HepG2 (cell line): ENCODE measurements around the gene OST4. TPM values are rescaled to one million over a fixed set of nuclear protein-coding genes. Genes with fewer than 3 reads are reported as not detected.

Experiments
- AHDC1 ChIP-seq: sonication (generic); formaldehyde crosslinking; IDR thresholded peaks from 2 replicates; pipeline ENCODE4 v1.5.1; 2020; ENCODE audit warnings: mild to moderate bottlenecking, missing genetic modification reagents, borderline replicate concordance
- DZIP1 ChIP-seq: sonication (generic); formaldehyde crosslinking; IDR thresholded peaks from 2 replicates; pipeline ENCODE4 v1.5.0; 2020; ENCODE audit warnings: mild to moderate bottlenecking, missing genetic modification reagents
- ESRRA ChIP-seq: sonication (generic); formaldehyde crosslinking; IDR thresholded peaks from 2 replicates; pipeline ENCODE4 v1.5.1; 2020; ENCODE audit warnings: mild to moderate bottlenecking, low read depth, missing genetic modification reagents
- GATA4 ChIP-seq: sonication (generic); IDR thresholded peaks from 2 replicates; pipeline ENCODE4 v1.6.1; 2016; ENCODE audit warnings: antibody characterized with exemption, low read depth, borderline replicate concordance
- GMEB1 ChIP-seq: sonication (generic); formaldehyde crosslinking; IDR thresholded peaks from 2 replicates; pipeline ENCODE4 v1.5.1; 2020; ENCODE audit warnings: missing genetic modification reagents, mild to moderate bottlenecking, borderline replicate concordance
- HNRNPK ChIP-seq: fragments of 200-400 bp; formaldehyde crosslinking; IDR thresholded peaks from 2 replicates; pipeline ENCODE4 v1.6.1; 2018; ENCODE audit warnings: low read length, low read depth, moderate library complexity, mild to moderate bottlenecking; ENCODE audit not compliant: poor library complexity, severe bottlenecking
- NR2F2 ChIP-seq: IDR thresholded peaks from 2 replicates; pipeline ENCODE4 v1.6.1; 2012; ENCODE audit warnings: low read depth, inconsistent platforms, borderline replicate concordance
- RFXAP ChIP-seq: sonication (generic); formaldehyde crosslinking; IDR thresholded peaks from 2 replicates; pipeline ENCODE4 v1.4.0; 2020; ENCODE audit warnings: missing genetic modification reagents, borderline replicate concordance
- TMF1 ChIP-seq: sonication (generic); formaldehyde crosslinking; IDR thresholded peaks from 2 replicates; pipeline ENCODE4 v1.8.1; 2022; ENCODE audit warnings: low read depth, missing genetic modification reagents
- YEATS4 ChIP-seq: sonication (generic); formaldehyde crosslinking; IDR thresholded peaks from 2 replicates; pipeline ENCODE4 v1.4.0; 2020; ENCODE audit warnings: missing genetic modification reagents, borderline replicate concordance
- ZBTB21 ChIP-seq: sonication (generic); formaldehyde crosslinking; IDR thresholded peaks from 2 replicates; pipeline ENCODE4 v1.4.0; 2020; ENCODE audit warnings: missing genetic modification reagents
- ZKSCAN5 ChIP-seq: sonication (generic); formaldehyde crosslinking; IDR thresholded peaks from 2 replicates; pipeline ENCODE4 v1.5.1; 2020; ENCODE audit warnings: mild to moderate bottlenecking, missing genetic modification reagents
- ZNF225 ChIP-seq: sonication (generic); formaldehyde crosslinking; IDR thresholded peaks from 2 replicates; pipeline ENCODE4 v1.4.0; 2020; ENCODE audit warnings: mild to moderate bottlenecking, missing genetic modification reagents
- ZNF263 ChIP-seq: sonication (generic); formaldehyde crosslinking; IDR thresholded peaks from 2 replicates; pipeline ENCODE4 v1.4.0; 2020; ENCODE audit warnings: missing genetic modification reagents
- ZNF503 ChIP-seq: sonication (generic); formaldehyde crosslinking; IDR thresholded peaks from 2 replicates; pipeline ENCODE4 v1.4.0; 2020; ENCODE audit warnings: missing genetic modification reagents
- ZNF761 ChIP-seq: sonication (generic); formaldehyde crosslinking; conservative IDR thresholded peaks from 2 replicates; pipeline ENCODE4 v1.4.0; 2020; ENCODE audit warnings: mild to moderate bottlenecking, missing genetic modification reagents
- polyA plus RNA-seq, 8 experiments: library from polyadenylated mRNA; depleted of rRNA in 3 of 8; stranded (reverse) in 7 of 8; unstranded in 1 of 8; fragments of >200 nt; fragmentation: Illumina TruSeq in 4 of 8; extraction: Trizol in 4 of 8; gene quantifications; 2 replicates each; pipeline versions ENCODE4 v1.2.1 to v1.2.3, GENCODE V29; 2011 to 2016; ENCODE audit warnings: low read depth in 4 of 8, missing spikeins in 1 of 8, mixed read lengths in 1 of 8; ENCODE audit not compliant: insufficient read depth in 1 of 8
- total RNA-seq, 5 experiments: library from RNA; depleted of rRNA; stranded (reverse); fragments of >200 nt; fragmentation: Illumina TruSeq; extraction: Trizol; gene quantifications; 2 replicates each; pipeline ENCODE4 v1.2.3, GENCODE V29; 2016; ENCODE audit warnings: low read depth in 1 of 5

Gene OST4
- total and polyA plus RNA-seq, 2 of the 13 experiments (the other 11 are each of a cell fraction or from before 2014, with no cell fraction given), result 498 to 584 TPM

- TF ChIP-seq ZBTB21 (CRISPR knock-in tag) (no peak), ZNF263 (CRISPR knock-in tag) (peak; percentile 69), AHDC1 (CRISPR knock-in tag) (no peak), GATA4 (peak; percentile 72; the same call in 1 of the 2 replicates), ZNF761 (CRISPR knock-in tag) (peak; percentile 41; the same call in 1 of the 2 replicates), ZNF503 (peak; percentile 69; the same call in 1 of the 2 replicates), NR2F2 (peak; percentile 85; the same call in 1 of the 2 replicates), ZNF225 (CRISPR knock-in tag) (0 out of 2 replicates have a peak, but pooled peaks have one; percentile 16), ESRRA (CRISPR knock-in tag) (peak; percentile 94), HNRNPK (no peak), TMF1 (CRISPR knock-in tag) (no peak), GMEB1 (CRISPR knock-in tag) (peak; percentile 68), RFXAP (peak; percentile 69; the same call in 1 of the 2 replicates), ZKSCAN5 (CRISPR knock-in tag) (peak; percentile 85; the same call in 1 of the 2 replicates), DZIP1 (CRISPR knock-in tag) (peak; percentile 79; the same call in 1 of the 2 replicates), YEATS4 (CRISPR knock-in tag) (peak; percentile 87; the same call in 1 of the 2 replicates)
These were observed 21.4 kb upstream of the OST4 start (continued) for GRCh38 chr2:27092696-27093429.
